COR-L47 (cell line): Measurements from ENCODE around the gene PIK3CB.

Source experiments
- DNase-seq: peaks from one replicate; lab custom pipeline; 2025; lab: John Stamatoyannopoulos, UW

The PIK3CB gene

DNA sequence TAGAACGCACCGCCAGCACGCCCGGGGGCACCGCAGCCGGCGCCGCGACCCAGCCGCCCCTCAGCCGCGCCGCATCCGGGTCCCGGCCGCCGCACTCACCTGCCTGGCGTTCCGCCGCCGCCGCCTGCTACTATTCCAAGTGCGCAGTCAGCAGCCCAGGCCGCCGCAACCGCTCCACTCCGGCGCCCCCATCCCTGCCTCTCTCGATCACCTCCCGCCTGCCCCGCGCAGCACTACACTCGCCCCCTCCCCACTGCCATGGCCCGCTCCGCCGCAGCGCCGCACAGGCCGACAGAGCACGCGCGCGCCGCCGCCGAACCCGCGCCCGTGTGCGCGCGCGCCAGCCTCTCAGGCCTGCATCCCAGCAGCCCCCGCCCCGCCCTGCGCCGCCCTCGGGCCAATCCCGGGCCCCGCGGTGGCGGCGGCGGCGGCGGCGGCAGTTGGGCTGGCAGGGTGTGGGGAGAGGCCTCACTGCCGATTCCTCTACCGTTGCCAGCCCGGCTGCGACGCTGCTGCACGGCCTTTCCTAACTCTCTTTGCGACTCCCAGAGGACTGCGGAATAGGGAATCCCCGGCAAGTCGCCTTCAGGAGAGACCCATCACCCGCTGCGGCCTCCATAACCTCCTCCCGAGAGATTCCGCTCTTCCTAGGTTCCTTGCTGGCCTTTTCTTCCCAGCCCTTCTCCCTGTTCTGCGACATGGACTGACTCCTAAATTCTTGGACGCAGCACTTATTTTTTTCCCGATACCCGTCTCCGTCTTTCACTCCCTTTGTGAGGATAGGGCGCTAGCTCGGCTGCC is at the start of gene PIK3CB:
Gene PIK3CB (minus strand): TSS at position 333 of the 801 bp plus-strand sequence. CDS start 75,585 bp downstream, outside the sequence.
- DNase-seq = peak; percentile 94

GRCh38 chr3:138881233-138881632 is 46.5 kb upstream of the PIK3CB start:
- DNase-seq = no peak

DNA sequence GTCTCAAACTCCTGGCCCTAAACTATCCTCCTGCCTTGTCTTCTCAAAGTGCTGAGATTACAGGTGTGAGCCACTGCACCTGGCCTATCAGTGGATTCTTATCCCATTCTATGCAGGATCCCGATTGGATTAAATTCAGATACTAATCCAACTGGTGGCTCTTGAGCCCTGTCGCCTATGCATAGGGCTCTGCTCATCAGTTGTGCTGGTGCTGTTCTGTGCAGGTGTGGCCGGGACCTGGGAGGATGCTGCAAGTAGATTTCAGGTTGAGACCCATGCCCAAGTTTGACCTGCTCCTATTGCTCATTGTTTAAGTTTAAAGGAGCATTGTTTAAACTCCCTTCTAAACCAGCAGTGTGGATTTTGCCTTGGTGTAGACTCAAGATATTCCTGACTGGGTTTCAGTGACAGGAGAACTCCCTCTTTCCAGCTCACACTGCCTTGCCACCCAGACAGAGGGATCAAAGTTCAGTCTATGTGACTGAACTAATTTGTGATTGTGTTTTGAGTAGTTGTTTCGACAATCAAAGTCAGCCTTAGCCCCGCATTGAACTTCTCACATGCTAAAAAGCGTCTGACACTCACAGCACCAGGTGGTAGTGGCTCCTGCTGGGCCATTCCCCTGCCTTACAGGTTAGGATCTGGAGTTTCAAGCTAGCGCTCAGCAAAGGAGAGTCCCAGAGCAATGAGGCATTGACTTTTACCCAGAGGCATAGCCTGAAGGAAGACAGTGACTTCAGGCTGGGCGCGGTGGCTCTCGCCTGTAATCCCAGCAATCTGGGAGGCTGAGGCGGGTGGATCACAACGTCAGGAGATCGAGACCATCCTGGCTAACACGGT is 45.0 kb upstream of the PIK3CB start:
- no peak for DNase-seq

- DNase-seq = no peak
Measured at GRCh38 chr3:138877226-138877625, 42.5 kb upstream of the PIK3CB start.

- no peak for DNase-seq
Measured at GRCh38 chr3:138875754-138876664, 41.3 kb upstream of the PIK3CB start.

DNA sequence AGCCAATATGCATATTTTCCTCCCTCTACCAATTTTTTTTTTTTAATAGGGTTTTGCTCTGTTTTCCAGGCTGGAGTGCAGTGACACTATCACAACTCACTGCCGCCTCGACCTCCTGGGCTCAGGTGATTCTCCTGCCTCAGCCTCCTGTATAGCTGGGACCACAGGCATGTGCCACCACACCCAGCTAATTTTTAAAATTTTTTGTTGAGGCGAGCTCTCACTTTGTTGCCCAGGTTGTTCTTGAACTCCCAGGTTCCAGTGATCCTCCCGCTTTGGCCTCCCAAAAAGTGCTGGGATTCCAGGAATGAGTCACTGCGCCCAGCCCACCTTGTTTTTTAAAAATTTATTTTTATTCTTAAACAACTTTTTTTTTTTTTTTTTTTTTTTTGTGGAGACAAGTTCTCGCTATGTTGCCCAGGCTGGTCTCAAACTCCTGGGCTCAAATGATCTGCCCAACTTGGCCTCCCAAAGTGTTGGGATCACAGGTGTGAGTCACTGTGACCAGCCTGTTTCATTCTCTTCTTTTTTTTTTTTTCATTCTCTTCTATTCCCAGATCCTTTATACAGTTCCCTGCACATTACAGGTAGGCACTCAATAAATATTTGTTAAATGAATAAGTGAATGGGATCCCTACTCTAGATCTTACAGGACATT is 40.5 kb upstream of the PIK3CB start:
- no peak for DNase-seq

GRCh38 chr3:138873471-138874278 is 38.9 kb upstream of the PIK3CB start:
- DNase-seq = no peak

DNA sequence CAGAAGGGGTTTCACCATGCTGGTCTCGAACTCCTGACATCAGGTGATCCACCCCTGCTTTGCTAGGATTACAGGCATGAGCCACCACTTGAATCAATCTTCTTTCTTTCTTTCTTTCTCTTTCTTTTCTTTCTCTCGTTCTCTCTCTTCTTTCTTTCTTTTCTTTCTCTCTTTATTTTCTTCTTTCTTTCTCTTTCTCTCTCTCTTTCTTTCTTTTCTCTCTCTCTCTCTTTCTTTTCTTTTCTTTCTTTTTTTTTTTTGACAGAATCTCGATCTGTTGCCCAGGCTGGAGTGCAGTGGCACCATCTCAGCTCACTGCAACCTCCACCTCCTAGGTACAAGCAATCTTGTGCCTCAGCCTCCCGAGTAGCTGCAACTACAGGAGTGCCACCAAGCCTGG is 37.9 kb upstream of the PIK3CB start:
- no peak for DNase-seq

DNA sequence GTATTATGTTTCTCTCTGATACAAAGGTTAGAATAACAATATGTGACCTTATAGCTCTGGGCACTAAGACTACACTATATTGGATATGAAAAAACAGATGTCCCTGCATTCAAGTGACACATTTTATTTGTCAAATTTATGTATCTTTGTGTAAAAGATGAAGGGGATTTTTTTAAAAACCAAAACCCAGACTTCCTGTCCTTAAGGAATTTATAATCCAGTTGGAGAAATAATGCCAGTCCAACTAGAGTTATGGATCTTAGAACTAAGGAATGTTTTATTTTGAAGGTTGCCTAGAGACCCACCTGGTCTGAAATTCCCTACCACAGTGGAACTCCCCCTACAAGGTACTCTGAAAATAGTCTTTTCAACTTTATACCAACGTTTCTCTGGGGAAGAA is 33.3 kb upstream of the PIK3CB start:
- DNase-seq = no peak

- no peak for DNase-seq
Measured at GRCh38 chr3:138863776-138864113, 29.0 kb upstream of the PIK3CB start.

GRCh38 chr3:138862924-138863775 is 28.4 kb upstream of the PIK3CB start:
- DNase-seq = no peak

DNA sequence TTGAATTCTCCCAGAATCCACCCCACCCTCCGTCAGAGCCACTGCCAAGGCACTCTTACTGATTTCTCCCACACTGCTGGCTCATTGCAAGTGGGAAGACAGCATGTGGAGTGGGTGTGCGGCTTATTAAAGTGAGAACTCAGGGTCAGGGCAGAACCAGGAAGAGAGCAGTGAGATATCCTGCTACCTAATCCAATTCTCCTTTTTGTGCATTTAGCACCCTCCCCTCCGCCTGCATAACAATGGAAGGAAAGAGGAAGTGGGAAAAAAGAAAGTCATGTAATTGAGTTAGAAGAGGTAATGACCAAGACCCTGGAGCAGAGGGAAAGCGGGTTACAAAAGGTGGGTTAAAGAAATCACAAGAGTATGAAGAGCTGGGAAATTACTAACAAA is 27.8 kb upstream of the PIK3CB start:
- no peak for DNase-seq

DNA sequence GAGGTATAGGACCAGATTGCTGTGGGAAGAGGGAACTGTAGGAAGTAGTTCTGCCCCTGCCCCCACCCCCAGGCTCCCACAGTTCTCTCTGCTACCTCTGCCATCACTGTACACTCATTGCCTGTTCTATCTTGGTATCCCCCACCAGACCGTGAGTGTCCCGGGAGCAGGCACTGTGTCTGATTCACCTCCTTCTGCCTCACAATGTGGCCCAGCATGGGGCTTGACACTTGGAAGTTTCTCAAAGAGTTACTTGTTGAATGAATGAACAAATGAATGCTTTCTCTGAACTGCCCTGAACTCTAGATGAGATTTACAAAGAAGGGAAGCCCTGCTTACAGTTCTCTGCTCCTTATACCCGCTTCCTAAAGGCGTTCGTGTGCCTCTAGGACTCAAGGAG is 27.1 kb upstream of the PIK3CB start:
- DNase-seq = no peak

- DNase-seq = no peak
Measured at GRCh38 chr3:138856799-138857198, 22.1 kb upstream of the PIK3CB start.

DNA sequence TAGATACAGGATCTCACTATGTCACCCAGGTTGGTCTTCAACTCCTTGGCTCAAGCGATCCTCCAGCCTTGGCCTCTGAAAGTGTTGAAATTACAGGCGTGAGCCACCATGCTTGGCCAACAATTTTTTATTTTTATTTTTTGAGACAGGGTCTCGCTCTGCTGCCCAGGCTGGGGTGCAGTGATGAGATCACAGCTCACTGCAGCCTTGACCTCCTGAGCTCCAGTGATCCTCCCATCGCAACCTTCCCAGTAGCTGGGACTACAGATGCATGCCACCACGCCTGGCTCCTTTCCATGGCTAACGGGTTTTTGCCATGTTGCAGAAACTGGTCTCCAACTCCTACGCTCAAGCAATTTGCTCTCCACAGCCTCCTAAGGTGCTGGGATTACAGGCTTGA is 20.2 kb upstream of the PIK3CB start:
- no peak for DNase-seq

GRCh38 chr3:138854204-138854603 is 19.5 kb upstream of the PIK3CB start:
- no peak for DNase-seq

GRCh38 chr3:138850151-138850550 is 15.4 kb upstream of the PIK3CB start:
- DNase-seq = no peak

GRCh38 chr3:138849222-138849940 is 14.7 kb upstream of the PIK3CB start:
- DNase-seq = no peak

GRCh38 chr3:138848696-138849095 is 14.0 kb upstream of the PIK3CB start:
- no peak for DNase-seq
